B cell (primary cell): ENCODE data around the gene GFRA3.

ENCODE experiments used
- CTCF ChIP-seq: fragments of 200-600 bp; IDR thresholded peaks from one replicate; pipeline ENCODE4 v1.8.0; 2022; ENCODE audit warnings: antibody characterized with exemption, mild to moderate bottlenecking
- EZH2 ChIP-seq: IDR thresholded peaks from 2 replicates; pipeline ENCODE4 v1.6.1; 2012; ENCODE audit warnings: borderline replicate concordance, low read depth, mild to moderate bottlenecking, moderate library complexity, low read length; ENCODE audit not compliant: insufficient read depth, poor library complexity, severe bottlenecking

DNA sequence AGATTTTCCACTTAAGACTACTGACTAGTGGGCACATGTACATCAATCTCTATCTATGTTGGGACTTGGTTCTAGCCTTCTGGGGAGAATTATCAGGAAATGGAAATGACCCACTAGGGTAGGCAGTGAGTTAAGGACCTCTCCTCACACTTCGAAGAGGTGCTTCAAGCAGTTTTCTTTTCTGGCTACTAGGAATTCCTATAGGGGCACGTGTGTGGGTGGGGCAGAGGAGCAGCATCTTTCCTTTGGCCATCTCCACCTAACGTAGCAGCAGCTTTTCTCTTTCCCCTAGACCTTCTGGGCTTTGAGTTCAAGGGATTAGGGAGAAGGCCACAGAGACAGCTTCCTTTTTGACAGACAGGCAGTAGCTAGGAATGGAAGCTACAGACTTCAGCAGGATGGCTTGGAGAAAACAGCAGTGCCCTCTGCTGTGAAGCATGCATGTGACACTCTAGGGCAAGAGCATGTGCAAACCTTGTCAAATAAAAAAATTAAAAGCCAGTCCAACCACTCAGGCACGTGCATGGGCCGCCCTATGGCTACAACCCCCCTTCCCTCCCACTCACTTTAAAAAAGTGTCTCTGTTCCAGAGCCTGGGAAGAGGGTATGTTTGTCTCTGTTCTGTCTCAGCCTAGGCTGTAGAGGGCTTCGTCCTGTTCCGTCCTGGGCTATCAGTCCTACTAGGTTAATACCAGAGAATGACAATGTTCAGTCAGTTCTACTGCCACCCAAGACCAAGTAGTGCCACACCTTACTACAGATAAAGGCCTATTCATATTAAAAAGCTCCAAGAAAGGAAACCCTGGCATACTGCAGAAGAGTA lies 8.7 kb upstream of the GFRA3 start:
- TF ChIP-seq CTCF, result no peak
- no peak for TF ChIP-seq EZH2
